SH-SY5Y (cell line): ENCODE results near the gene NPAS2.

Source experiments
- GATA2 ChIP-seq: IDR thresholded peaks from 2 replicates; pipeline ENCODE4 v1.6.1; 2011; ENCODE audit warnings: mild to moderate bottlenecking, low read depth, low read length
- GATA3 ChIP-seq: IDR thresholded peaks from 2 replicates; pipeline ENCODE4 v1.6.1; 2011; ENCODE audit warnings: low read depth, mild to moderate bottlenecking, low read length, moderate library complexity

NPAS2 gene

DNA sequence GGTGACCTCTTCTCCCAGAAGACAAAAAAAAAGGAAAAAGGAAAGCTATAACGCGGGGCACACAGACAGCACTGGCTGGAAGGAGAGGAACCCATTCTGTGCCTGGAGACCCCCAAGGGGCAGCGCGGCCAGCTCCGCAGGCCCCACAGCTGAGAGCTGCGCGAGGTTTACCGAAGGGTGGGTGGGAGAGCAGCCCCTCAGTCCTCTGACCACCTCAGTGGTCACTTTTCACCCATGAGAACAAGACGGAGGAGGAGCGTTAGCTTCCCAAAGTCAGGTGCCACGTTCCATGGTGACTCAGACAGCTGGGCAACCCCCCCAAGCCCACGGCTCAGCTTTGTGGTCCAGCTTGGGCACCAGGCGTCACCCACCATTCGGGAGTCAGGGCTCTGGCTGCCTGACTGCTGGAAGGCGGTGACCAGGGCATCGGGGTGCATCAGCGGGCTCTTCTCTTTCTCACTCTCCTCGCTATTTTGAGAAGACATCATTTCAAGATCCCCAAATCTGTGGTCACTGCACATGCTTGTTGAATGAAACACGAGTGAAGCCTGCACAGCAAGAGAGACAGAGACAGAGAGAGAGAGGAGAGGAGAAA is 217.3 kb downstream of the NPAS2 start:
- TF ChIP-seq GATA3 (no peak), GATA2 (no peak)

- TF ChIP-seq GATA2 (no peak), GATA3 (no peak)
Measured at GRCh38 chr2:101038455-101039255, 218.7 kb downstream of the NPAS2 start.

DNA sequence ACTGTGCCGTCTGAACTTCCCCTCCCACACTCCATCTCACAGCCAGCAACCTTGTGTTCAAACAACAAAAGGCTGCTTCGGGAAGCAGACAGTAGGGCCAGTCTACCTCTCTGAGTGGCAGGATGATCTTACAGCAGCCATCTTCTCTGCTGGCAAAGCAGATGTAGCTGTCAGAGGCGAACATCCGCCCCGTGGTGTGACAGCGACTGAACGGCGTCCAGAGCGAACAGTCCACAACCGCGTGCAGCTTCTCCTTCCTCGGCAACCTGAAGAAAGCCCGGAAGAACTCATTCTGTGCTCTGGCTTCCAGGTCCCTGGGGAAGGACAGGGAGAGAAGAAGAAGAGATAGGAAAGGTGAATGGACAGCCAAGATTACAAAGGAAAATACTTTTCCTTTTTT is 220.1 kb downstream of the NPAS2 start:
- TF ChIP-seq GATA3 (no peak), GATA2 (no peak)

DNA sequence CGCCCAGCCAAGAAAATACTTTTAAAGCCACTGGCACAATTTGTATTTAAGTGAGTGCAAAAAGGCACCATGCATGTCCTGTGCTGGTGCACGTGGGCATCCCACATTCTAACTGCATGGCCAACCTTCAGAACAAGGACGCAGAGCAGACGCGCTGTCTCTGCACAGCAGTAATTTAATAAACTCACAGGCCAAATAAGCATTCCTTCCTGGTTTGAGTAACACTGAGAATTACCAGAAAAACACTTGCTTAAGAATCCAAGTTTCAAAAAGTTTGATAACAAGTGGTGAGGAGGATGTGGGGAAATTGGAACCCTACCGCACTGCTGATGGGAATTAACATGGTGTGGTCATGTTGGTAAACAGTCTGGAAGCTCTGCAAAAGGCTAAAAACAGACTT is 220.8 kb downstream of the NPAS2 start:
- TF ChIP-seq GATA2 (no peak), GATA3 (no peak)

- no peak for TF ChIP-seq GATA3
- TF ChIP-seq GATA2 = no peak
Measured at GRCh38 chr2:101041413-101041812, 221.5 kb downstream of the NPAS2 start.

DNA sequence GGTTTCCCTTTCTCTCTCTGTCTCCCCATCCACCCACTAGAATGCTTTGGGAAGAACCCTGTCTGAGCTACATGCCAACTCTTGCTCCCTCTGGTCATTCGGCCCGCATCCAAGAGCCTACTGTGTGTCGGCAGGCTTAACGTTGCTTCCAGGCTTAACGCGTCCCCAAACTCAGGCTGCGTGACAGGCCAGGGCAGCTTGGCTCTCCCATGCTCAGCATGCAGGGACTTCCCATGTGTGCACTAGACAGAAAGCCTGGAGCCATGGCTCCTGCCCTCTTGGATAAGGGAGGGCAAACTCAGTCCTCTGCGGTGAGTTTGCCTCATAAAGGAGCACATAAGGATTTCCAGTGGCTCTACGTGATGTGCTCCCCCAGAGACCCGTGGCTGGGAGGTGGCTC is 225.4 kb downstream of the NPAS2 start:
- no peak for TF ChIP-seq GATA3
- TF ChIP-seq GATA2 = no peak
